Suprapubic skin (tissue), 4 donors: ENCODE results near the gene SLC66A2. TPM values are rescaled to one million over a fixed set of nuclear protein-coding genes. Genes with fewer than 3 reads are reported as not detected.

Source experiments
- DNase-seq, 2 donors: peaks; one replicate each; pipeline ENCODE4 v3.0.0-alpha.2; 2019; ENCODE audit warnings: low spot score in 2 of 2
- H3K27ac ChIP-seq: fragments of 200-600 bp; sonication (generic); one replicate; pipeline ENCODE4 v1.5.1; 2019
- H3K27me3 ChIP-seq: fragments of 200-600 bp; sonication (generic); one replicate; pipeline ENCODE4 v1.5.1; 2019
- H3K36me3 ChIP-seq: fragments of 200-600 bp; sonication (generic); one replicate; pipeline ENCODE4 v1.5.1; 2019
- H3K4me1 ChIP-seq: fragments of 200-600 bp; sonication (generic); one replicate; pipeline ENCODE4 v1.5.1; 2019
- H3K4me3 ChIP-seq: fragments of 200-600 bp; sonication (generic); one replicate; pipeline ENCODE4 v1.5.1; 2019; ENCODE audit warnings: mild to moderate bottlenecking
- H3K9me3 ChIP-seq: fragments of 200-600 bp; sonication (generic); one replicate; pipeline ENCODE4 v1.5.1; 2019
- EP300 ChIP-seq: sonication (generic); formaldehyde crosslinking; IDR thresholded peaks from one replicate; pipeline ENCODE4 v1.6.1; 2017; ENCODE audit warnings: antibody characterized with exemption
- POLR2A ChIP-seq, 2 donors: fragments of 450-650 bp; IDR thresholded peaks; one replicate each; pipeline ENCODE4 v1.6.1; 2017; ENCODE audit warnings: antibody characterized with exemption in 2 of 2, mild to moderate bottlenecking in 2 of 2, moderate library complexity in 2 of 2
- POLR2AphosphoS5 ChIP-seq, 3 donors: sonication (generic); formaldehyde crosslinking; IDR thresholded peaks; one replicate each; pipeline ENCODE4 v1.6.1; 2017; ENCODE audit warnings: antibody characterized with exemption in 3 of 3
- WGBS: methylation state at CpG from one replicate; pipeline ENCODE4 v1.1.5; 2018; 5-methylcytosine and 5-hydroxymethylcytosine counted together
- total RNA-seq, 4 donors: library from RNA; depleted of rRNA; stranded (reverse); fragments of >200 nt; gene quantifications; one replicate each; pipeline ENCODE4 v1.1.0, GENCODE V29; 2016
- TF ChIP-seq, protein P1 (sequence below), 2 donors: fragments of 200-600 bp in 1 of 2; fragments of 450-650 bp in 1 of 2; sonication (generic) in 1 of 2; IDR thresholded peaks; one replicate each; pipeline ENCODE4 v1.5.1; 2016 to 2019; ENCODE audit warnings: antibody characterized with exemption in 2 of 2, mild to moderate bottlenecking in 1 of 2, moderate library complexity in 1 of 2

Gene SLC66A2
- total RNA-seq, 4 donors from 2014 or later: 53.4 to 84.7 (median 79.3) TPM

DNA sequence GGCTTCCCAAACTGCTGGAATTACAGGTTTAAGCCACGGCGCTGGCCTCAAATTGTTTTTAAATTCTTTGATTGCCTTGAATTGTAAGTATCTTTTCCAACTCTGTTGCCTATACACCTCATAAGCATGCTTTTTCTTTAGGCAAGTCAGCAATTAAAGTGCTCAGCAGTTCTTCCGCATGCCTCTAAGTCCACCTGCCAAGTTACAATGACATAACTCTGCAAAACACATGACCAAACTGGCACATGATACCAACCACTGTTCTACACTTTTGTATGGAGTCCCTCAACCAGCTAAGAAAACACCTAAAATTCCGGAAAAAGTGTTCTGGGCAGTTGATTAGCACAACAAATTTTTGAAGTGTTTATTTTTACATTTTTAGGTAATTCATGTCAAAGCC, 31.8 kb upstream of the SLC66A2 start:
- Histone ChIP-seq H3K4me3 (no peak overlapping the region), H3K9me3 (no peaks in the 10 kb centered on the region), H3K36me3 (peaks cover 6% of the 10 kb centered on the region), H3K27me3 (no peaks in the 10 kb centered on the region), H3K27ac (no peak overlapping the region), H3K4me1 (peaks cover 35% of the 10 kb centered on the region)
- 51% methylated on average over 4 of the region's 4 CpGs for WGBS
- no peak for DNase-seq
- no peak for TF ChIP-seq POLR2A (IDR thresholded peaks at IDR 0.05)
- TF ChIP-seq, protein P1, sequence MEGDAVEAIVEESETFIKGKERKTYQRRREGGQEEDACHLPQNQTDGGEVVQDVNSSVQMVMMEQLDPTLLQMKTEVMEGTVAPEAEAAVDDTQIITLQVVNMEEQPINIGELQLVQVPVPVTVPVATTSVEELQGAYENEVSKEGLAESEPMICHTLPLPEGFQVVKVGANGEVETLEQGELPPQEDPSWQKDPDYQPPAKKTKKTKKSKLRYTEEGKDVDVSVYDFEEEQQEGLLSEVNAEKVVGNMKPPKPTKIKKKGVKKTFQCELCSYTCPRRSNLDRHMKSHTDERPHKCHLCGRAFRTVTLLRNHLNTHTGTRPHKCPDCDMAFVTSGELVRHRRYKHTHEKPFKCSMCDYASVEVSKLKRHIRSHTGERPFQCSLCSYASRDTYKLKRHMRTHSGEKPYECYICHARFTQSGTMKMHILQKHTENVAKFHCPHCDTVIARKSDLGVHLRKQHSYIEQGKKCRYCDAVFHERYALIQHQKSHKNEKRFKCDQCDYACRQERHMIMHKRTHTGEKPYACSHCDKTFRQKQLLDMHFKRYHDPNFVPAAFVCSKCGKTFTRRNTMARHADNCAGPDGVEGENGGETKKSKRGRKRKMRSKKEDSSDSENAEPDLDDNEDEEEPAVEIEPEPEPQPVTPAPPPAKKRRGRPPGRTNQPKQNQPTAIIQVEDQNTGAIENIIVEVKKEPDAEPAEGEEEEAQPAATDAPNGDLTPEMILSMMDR (IDR thresholded peaks at IDR 0.05): no peak

DNA sequence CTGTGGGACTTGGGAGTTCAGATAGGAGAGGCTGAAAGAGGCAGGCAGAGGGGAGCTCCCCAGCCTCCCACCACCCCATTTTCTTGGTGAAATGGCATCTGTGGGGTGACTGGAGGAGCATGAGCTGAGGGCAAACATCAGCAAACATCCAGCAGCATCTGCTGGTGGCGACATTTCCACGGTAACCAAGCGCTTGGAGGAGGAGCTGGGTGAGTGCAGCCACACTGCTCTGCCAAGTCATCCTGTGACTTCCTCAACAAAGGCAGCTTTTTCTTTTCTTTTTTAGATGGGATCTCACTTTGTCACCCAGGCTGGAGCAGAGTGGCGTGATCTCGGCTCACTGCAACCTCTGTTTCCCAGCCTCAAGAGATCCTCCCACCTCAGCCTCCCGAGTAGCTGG, 31.3 kb upstream of the SLC66A2 start:
- WGBS: 81% methylated on average over 6 of the region's 6 CpGs
- Histone ChIP-seq H3K36me3 (peaks cover 6% of the 10 kb centered on the region), H3K9me3 (no peaks in the 10 kb centered on the region), H3K27me3 (no peaks in the 10 kb centered on the region), H3K27ac (no peak overlapping the region), H3K4me1 (peaks cover 33% of the 10 kb centered on the region), H3K4me3 (no peak overlapping the region)
- TF ChIP-seq EP300 (no peak), POLR2AphosphoS5 (IDR thresholded peaks at IDR 0.05) (no peak), POLR2A (IDR thresholded peaks at IDR 0.05) (no peak)
- TF ChIP-seq, protein P1 (IDR thresholded peaks at IDR 0.05): no peak
- no peak for DNase-seq

DNA sequence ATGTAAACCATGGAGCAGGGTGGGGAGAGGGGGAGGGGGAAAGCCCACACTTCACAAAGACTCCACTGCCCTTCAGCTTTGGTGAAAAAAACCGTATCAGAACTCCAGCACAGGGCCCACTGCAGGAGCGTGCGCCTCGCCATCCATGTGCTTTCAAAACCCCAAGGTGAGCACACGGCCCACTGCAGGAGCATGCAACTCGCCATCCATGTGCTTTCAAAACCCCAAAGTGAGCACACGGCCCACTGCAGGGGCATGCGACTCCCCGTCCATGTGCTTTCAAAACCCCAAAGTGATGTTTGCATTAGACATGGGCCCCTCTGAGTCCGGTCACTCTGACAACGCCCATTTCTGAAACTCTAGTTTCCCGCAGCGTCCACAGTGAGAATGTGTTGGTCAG, 29.1 kb upstream of the SLC66A2 start:
- H3K36me3 ChIP-seq: peaks cover 6% of the 10 kb centered on the region
- DNase-seq: no peak
- no peaks in the 10 kb centered on the region for H3K9me3 ChIP-seq
- H3K4me3 ChIP-seq: no peak overlapping the region
- WGBS: 90% methylated on average over 13 of the region's 13 CpGs
- no peak for TF ChIP-seq POLR2AphosphoS5 (IDR thresholded peaks at IDR 0.05)
- TF ChIP-seq EP300: no peak
- H3K4me1 ChIP-seq: peaks cover 28% of the 10 kb centered on the region
- no peak overlapping the region for H3K27ac ChIP-seq
- no peaks in the 10 kb centered on the region for H3K27me3 ChIP-seq

DNA sequence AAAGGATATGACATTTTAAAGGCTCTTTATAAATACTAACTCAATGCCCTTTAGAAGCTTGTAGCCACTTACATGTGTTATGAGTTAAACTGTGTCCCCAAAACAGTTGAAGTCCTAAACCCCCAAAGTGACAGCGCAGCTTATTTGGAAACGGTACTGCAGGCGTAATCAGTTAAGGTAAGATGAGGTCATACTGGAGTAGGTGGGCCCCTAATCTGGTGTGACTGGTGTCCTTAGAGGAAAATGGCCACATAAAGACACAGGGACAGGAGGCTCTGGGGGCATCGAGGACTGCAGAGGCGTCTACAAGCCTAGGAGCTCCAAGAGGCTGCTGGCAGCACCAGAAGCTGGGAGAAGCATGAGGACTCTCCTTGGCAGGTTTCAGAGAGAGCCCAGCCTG, 28.4 kb upstream of the SLC66A2 start:
- no peaks in the 10 kb centered on the region for H3K27me3 ChIP-seq
- DNase-seq: no peak
- H3K4me1 ChIP-seq: peaks cover 29% of the 10 kb centered on the region
- TF ChIP-seq POLR2A (IDR thresholded peaks at IDR 0.05) (no peak), POLR2AphosphoS5 (IDR thresholded peaks at IDR 0.05) (no peak), EP300 (no peak)
- TF ChIP-seq, protein P1 (IDR thresholded peaks at IDR 0.05): no peak
- no peaks in the 10 kb centered on the region for H3K9me3 ChIP-seq
- peaks cover 6% of the 10 kb centered on the region for H3K36me3 ChIP-seq
- no peak overlapping the region for H3K27ac ChIP-seq
- WGBS: 95% methylated on average over 5 of the region's 5 CpGs
- H3K4me3 ChIP-seq: no peak overlapping the region

DNA sequence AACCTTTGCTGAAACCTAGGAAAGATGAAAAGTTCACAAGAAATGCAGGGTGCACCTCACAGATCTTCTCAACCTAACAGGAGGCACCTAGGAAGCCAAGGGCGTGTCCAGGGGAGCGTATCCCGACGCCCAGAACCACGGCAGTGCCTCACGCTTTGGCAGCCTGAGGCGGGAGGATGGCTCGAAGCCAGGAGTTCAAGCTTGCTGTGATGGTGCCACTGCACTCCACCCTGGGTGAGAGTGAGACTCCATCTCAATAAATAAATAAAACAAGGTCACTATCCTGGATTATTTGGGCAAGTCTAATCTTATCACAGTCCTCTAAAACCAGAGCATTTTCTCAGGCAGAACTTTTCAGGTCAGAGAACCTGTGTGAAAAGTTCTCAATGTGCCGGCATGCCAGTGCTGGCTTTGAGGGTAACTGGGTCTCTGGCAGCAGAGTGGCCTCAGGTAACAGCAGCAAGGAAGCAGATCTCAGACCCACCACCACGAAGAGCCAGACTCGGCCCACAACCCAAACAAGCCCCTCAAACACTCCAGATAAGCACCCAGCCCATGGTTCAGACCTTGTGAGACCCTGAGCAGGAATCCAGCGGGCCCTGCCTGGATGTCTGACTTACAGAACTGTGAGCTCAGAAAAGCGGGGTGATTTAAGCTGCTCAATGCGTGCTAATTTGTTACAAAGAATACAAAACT, 24.7 kb upstream of the SLC66A2 start:
- Histone ChIP-seq H3K4me3 (no peak overlapping the region), H3K36me3 (peaks cover 33% of the 10 kb centered on the region), H3K9me3 (no peaks in the 10 kb centered on the region), H3K27me3 (no peaks in the 10 kb centered on the region), H3K27ac (no peak overlapping the region), H3K4me1 (peaks cover 18% of the 10 kb centered on the region)
- DNase-seq: no peak
- WGBS: 54% methylated on average over 13 of the region's 14 CpGs
- no peak for TF ChIP-seq POLR2AphosphoS5 (IDR thresholded peaks at IDR 0.05)
- TF ChIP-seq EP300: no peak
- TF ChIP-seq, protein P1 (IDR thresholded peaks at IDR 0.05): no peak
- TF ChIP-seq POLR2A (IDR thresholded peaks at IDR 0.05): no peak

DNA sequence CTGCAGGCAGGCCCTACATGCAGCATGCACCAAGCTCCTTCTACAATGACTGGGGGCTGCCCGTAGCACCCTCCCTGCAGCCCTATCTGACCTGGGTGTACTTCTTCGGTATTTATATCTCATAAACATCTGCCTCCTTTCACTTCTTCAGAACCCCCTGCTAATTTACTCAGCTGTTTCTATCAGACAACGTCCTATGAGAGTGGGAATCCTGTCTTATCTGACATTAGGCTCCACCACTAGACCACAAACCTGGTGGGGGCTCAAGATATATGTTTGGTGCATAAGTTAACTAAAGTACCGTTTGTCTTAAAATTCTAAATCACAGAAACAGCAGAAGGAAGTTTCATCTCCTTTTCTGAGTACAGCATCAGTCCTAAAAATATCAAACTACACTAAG, 23.6 kb upstream of the SLC66A2 start:
- WGBS: 84% methylated on average over 4 of the region's 4 CpGs
- peaks cover 42% of the 10 kb centered on the region for H3K36me3 ChIP-seq
- H3K27me3 ChIP-seq: no peaks in the 10 kb centered on the region
- H3K27ac ChIP-seq: no peak overlapping the region
- H3K4me3 ChIP-seq: no peak overlapping the region
- peaks cover 15% of the 10 kb centered on the region for H3K4me1 ChIP-seq
- DNase-seq: no peak
- TF ChIP-seq POLR2AphosphoS5 (IDR thresholded peaks at IDR 0.05): no peak
- no peak for TF ChIP-seq EP300
- H3K9me3 ChIP-seq: no peaks in the 10 kb centered on the region
